GM21367 (cell line): ENCODE data around the gene EDNRB.
"Not testable (repeated sequence)": the region's sequence is repeated elsewhere in the genome, so short reads cannot be mapped to it uniquely, and the experiment has no call there.

ENCODE experiments used
- ATAC-seq: cut with Tn5 transposase; IDR thresholded peaks from one replicate; pipeline ENCODE4 v1.9.1; 2021; ENCODE audit not compliant: unreplicated experiment

The EDNRB gene

DNA sequence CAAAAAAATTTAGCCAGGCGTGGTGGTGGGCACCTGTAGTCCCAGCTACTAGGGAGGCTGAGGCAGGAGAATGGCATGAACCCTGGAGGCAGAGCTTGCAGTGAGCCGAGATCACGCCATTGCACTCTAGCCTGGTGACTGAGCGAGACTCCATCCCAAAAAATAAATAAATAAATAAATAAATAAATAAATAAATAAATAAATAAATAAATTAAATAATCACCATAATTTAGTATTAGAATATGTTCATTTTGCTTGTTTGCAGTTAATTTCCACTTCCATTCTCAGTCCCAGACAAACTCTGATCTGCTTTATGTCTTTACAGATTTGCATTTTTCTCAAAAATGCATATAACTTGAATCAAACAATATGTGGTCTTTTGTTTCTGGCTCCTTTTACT is 70.6 kb downstream of the EDNRB start:
- not testable (repeated sequence) for ATAC-seq

DNA sequence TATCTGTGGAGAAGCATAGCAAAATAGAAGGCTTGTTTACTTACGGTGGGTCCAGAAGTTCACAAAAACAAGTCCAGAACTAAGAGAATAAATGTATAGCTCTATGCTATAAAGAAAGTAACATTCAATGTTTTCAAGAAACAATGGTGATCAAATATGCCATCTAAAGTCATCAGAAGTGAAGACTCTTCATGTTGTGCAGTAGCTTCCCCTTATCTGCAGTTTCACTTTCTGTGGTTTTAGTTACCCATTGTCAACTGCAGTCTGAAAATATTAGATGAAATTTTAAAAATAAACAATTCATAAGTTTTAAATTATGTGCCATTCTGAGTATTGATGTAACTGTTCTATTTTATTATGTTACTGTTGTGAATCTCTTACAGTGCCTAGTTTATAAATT is 72.5 kb downstream of the EDNRB start:
- ATAC-seq = peak; percentile 68
